Renal cortical epithelial cell (primary cell): ENCODE measurements around the gene SOX1. TPM values are rescaled to one million over a fixed set of nuclear protein-coding genes. Genes with fewer than 3 reads are reported as not detected.

Experiments
- DNase-seq: peaks from one replicate; pipeline ENCODE4 v3.0.0-alpha.2; 2011; ENCODE audit warnings: low read depth
- total RNA-seq: library from RNA; depleted of rRNA; stranded (reverse); fragments of >200 nt; gene quantifications from 2 replicates; pipeline ENCODE4 v1.2.3, GENCODE V29; 2014

SOX1 gene
- total RNA-seq, 1 donor from 2014 or later, result not detected

DNA sequence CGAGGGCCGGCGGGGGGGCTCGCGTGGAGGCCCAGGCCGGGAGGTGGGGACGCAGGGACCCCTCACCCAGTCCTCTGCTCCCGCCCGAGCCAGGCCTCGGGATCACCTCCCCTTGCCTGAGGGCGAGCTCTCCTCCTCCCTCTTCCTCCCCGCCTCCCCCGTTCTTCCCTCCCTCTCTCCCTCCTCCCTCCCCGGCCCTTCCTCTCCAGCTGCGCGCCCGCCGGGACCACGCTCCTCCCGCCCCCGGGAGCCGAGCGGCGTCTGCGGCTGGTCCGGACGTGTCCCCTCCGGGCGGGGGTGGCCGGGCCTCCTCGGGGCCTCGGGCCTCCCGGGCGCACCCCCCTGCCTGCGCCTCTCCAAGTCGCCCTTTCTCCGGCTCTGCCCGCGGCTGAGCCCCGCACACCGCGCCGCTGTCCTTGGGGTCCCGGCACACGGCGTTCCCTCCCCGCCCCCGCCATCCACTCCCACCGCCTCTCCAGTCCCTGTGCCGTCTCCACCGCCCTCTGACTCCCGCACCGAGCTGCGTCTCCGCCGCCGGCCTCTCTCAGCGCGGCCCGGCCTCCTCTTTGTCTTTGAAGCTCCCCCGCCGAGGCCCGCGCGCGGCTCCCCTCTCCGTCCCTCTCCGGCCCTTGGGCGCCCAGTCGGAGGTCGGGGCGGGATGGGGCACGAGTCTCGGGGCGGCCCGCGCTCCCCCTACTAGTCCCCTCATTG lies 5.7 kb downstream of the SOX1 start:
- DNase-seq, result no peak

DNA sequence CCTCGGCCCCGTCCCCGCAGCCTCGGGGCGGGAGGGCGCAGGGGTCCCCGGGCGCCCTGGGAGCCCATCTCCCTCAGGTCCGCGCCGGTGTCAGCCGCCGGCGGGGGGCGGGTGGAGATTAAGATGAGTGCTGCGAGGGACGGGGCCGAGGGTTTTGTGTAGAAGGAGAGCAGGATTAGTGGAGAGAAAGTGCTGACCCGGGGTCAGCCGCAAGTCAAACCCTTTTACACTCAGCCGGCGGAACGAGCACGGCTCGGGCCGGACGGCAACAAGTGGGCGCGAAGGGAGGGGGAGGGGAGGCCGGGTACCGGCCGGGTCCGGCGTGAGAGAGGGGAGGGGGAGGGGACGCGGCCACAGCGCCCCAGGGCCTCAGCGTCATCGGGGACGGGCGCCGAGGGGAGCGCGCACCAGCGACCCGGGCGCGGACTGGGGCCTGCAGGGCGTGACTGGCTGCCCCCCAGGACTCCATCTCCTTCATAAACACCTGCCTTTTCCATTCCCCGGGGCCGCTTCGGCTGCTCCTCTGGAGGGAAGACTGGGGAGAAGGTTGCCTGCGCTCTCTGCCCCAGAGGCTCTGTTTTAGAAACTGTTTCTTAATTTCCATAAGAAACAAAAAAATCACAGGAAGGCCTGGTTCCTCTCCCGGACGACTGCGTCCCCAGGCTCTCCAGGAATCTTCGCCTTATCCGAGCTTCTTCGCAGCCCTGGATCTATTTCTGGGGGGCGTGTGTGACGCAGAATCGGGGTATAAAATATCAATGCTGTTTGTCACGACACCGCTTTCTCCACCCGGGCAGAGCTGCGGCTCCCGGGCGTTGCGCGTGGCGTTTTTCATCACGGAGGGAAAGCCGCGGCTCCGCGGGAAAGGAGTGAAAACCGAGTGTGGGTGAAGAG lies 6.5 kb downstream of the SOX1 start:
- no peak for DNase-seq

DNA sequence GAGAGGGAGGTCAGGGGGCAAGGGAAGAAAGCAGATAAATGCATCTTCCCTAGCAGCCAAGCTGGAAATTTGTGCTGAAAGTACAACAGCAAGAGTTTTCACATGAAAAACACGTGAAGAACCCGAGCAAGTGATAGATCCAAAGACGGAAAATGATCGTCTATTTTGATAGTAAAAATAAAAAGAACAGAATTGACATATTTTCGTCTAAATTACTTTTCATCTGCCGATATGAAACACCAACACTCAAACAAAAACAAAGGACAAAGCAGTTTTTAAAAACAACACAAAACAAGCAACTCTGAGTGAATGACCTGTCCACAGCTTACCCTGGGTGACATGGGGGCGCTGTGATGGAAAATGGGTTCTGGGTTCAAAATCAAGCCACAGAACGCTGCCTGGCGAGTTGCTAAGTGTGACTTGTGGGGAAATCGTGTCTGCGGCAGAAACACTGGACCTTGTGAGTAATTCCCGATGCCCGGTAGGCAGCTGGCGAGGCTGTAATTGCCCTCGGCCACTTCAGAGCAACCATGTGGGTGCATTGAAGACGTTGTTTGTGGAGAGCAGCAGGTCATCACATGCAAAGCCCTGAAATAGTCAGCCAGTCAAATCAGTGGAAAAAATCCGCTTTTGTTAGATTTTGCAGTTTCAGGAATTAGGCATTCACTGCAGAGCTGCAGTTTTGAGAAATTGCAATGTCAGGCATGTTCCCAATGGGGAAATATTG lies 7.4 kb downstream of the SOX1 start:
- DNase-seq, result no peak

DNA sequence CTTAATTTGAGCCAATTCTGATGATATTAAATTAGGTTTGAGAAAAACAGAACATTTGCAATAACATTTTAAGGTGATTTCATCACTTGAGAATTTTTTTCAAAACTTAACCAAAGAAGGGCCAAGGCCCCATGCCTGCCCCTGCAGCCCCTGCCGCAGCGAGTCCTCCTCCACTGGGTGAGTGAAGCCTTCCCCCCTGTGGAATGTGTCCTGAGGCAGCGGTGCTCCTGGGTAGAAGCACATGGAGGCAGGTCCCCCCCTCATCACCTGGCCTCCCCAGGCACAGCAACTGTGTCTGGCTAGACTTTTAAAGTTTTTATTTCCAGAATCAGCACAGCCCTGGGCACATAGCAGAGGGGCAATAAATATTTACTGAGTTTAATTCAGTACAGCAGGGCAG lies 10.8 kb downstream of the SOX1 start:
- no peak for DNase-seq

DNA sequence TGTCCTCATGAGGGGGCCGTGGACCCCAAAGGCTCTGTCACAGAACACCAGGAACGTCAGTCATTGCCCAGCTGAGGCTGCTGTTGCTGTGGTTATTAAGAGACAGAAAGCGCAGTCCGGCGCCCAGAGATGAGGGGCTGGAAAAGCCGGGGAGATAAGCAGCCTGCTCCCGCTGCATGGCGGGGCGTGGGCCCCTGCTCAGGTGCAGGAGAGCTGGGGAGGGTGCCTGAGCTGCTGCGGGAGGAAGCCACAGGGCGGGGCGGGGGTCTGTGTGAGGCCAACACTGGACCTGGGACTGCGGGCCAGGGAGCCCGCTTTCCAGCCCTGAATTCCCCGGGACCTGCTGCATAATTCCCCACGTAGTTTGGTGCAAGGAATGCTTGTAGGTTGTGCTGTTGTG lies 11.3 kb downstream of the SOX1 start:
- no peak for DNase-seq

DNA sequence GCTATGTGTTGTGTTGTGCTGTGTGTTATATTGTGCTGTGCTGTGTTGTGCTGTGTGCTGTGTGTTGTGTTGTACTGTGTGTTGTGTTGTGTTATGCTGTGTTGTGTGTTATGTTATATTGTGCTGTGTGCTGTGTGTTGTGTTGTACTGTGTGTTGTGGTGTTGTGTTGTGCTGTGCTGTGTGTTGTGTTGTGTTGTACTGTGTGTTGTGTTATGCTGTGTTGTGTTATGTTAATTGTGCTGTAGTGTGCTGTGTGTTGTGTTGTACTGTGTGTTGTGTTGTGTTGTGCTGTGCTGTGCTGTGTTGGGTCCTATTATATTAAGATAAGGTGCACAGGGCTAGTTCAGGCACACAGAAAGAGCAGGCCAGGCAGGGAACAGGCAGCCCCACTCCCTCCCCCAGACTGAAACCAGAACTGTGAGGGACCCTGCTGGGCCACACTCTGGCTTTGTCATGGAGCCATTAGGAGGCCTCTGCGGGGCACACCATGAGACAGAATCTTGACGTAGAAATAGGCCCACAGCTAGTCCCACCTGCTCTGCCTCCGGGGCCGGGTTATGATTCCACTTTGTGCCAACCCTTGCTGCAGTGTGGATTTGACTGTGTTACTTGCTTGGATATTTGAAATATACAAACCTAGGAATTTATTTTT lies 12.1 kb downstream of the SOX1 start:
- no peak for DNase-seq

DNA sequence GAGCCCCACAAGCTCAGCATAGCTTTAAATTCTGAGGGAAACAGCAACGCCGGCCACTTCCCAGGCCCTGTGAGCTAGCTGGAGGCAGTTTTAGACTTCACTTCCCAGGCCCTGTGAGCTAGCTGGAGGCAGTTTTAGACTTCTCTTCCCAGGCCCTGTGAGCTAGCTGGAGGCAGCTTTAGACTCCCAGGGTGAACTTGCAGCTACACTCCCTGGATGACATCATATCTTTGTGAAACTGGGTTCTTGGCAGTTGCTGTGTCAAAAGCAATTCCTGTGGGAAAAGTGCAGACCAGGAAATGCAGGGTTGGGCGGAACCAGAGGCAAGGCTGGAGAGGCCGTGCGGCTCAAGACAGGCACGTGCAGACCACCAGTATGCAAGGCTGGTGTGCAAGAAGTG lies 12.7 kb downstream of the SOX1 start:
- no peak for DNase-seq

DNA sequence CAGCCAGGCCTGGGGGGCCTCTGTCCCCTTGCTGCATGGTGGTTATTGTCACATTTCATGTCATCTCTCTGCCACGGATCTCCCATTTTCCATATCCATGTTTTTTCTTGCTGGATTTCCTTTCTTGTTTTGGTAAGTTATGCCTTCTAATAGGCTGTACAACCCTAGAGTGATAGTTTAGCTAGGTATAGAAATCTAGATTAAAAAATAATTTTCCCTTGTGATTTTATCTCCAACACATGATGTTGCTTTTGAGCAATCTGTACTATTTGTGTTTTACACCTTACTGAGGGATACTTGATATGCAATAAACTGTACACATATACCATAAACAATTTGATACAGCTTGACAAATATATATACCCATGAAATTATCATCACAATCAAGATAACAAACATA lies 17.0 kb downstream of the SOX1 start:
- DNase-seq, result no peak

DNA sequence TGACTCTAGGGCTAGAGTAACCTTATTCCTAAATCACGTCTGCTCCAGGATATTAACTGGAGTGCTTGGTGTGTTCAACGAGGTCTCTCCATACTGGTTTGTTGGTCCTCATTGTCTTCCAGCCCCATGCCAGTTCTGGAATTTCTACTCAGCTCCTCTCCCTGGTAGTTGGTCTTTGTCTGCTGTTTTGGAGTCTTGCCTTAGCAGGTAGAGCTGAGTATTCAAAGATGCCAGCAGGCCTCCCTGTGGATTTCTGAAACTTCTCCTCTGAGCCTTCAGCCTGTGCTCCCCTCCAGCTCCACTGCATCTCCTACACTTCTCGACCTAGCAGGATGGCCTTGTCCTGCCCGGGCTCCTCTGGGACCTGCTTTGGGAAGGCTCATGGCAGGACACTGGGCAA lies 25.5 kb downstream of the SOX1 start:
- no peak for DNase-seq

DNA sequence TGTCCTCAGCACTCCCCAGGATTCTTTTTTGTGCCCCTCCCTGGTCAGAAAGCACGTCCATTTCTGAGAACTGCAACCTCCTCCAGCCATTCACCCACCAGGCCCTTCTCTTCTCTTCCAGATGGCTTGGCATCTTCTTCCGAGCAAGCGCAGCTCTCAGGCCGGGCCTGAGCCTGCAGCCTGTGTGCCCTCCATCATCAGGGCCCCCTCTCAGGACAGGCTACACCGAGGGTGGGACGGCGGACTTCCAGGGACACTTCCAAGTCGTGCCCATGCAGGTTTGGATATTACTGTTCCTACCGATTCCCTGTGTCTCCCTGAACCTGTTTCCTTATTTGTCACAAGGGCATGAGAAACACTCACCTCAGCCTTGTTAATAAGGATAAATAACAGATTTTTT lies 28.4 kb downstream of the SOX1 start:
- no peak for DNase-seq

DNA sequence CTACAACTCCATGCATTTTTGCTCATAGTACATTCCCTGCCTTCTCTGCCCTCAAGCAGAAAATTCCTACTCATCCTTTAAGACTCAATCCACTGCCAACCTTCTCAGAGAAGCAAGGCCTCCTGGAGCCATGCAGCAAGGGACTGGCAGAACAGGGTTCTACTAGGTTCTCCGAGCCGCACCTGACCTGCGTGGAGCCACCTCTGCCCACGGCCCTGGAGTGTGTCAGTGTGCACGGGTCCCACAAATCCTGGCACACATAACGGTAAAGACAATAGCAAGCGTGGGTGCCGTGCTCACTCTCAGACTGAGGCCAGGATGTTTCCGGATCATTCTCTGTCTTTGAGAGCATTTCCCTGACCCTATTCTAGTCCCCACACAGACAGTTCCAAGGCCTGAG lies 30.0 kb downstream of the SOX1 start:
- no peak for DNase-seq

DNA sequence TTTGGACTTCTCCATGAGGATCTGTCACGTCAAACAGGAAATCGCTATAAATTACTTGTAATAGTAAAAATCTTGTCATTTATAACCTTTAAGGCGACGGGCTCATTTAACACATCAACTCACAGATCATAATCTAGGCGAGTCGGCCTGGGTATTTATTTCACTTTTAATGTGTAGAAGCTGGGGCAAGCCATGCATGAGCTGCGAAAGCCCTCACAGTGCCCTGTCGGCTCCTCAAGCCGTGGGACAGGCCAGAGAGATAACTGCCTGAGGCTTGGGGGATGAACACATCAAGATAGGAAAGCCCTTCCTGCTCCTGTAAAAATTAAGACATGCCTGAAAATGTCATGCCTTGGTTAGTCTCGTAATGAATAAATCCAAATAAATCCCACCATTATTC lies 30.8 kb downstream of the SOX1 start:
- DNase-seq, result no peak

DNA sequence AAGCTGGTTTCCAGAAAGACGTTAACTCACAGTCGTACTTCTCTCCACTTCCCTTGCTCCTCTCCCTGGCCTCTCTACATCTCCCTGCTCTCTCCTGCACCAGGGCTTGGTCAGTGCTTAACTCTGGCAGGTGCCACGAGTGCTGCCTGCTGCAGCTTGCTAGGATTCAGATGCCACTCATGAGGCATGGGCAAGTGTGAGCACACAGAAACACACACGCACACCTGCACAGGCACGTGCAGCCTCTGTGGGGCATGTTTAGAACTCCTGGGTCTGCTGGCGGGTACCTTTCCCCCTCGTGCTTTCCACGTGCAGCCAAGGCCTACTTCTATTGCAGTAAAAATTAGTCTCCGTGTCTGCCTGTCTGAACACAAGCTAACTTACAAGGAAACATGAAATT lies 31.8 kb downstream of the SOX1 start:
- no peak for DNase-seq

DNA sequence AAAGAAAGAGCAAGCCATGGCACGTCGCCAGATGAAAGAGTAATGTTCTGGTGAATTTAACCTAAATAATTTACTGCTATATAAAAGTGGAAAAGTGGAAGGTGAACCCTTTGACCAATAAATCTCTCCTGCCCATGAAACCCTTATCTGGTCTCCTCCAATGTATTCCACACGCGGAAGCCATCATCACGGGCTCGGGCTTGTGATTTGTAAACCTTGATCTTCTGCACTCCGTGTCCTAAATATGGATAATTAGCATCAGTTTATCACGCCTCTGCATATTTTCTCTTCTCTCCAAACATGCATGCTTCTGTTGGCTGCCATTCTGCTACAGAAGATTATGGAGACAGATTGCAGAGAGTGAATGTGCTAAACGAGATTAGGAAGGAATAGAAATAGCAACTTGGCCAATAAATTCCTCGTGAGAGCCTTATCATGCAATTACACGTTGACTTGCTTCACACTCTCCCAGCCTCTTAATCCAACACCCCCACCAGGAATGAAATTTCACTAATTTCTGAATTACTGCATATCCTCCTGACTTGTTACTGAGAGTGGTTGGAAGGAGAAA lies 34.5 kb downstream of the SOX1 start:
- DNase-seq, result no peak

DNA sequence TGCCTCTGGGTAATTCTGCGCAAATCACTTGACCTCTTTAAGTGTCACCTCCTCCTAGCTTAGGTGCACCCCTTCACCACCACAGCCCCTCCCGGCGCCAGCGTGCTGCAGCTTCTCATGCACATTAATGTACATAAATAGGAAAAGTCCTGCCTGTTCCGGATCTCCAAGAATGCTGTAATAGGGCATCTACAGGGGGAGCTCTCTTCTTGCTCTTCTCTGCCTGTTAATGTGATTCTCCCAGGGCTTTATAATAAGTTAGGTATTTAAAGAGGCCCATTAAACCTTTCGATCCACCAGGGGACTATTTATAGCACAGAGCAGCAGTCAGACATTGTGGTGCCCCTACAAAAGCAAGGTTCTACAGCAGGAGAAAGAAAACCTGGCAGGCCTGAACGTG lies 35.3 kb downstream of the SOX1 start:
- no peak for DNase-seq

DNA sequence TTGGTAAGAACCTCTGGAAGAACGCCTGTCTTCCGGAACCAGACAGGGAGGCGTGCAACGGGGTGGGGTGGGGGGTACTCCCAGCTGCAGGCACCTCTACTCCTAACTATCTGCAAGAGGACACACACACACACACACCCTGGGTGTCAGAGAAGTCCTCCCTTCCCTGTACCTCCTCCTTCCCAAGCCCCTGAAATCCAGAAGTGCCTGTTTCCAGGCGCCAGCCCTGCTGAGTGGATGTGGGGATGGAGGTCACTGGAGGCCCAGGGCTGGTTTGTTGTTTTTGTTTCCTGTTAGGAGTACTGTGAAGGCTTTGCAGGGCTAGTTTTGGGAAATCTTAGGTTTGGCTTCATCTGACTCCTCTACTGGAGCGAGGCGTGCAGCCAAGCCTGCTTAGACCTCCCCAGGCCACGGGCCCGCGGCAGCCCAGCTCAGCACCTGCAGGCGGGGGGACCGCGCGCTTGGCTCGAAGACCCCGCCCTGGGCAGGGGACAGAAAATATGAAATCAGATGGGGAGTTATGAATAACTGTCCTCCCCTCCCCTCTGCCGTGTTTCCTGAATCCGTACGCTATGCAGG lies 36.4 kb downstream of the SOX1 start:
- no peak for DNase-seq

DNA sequence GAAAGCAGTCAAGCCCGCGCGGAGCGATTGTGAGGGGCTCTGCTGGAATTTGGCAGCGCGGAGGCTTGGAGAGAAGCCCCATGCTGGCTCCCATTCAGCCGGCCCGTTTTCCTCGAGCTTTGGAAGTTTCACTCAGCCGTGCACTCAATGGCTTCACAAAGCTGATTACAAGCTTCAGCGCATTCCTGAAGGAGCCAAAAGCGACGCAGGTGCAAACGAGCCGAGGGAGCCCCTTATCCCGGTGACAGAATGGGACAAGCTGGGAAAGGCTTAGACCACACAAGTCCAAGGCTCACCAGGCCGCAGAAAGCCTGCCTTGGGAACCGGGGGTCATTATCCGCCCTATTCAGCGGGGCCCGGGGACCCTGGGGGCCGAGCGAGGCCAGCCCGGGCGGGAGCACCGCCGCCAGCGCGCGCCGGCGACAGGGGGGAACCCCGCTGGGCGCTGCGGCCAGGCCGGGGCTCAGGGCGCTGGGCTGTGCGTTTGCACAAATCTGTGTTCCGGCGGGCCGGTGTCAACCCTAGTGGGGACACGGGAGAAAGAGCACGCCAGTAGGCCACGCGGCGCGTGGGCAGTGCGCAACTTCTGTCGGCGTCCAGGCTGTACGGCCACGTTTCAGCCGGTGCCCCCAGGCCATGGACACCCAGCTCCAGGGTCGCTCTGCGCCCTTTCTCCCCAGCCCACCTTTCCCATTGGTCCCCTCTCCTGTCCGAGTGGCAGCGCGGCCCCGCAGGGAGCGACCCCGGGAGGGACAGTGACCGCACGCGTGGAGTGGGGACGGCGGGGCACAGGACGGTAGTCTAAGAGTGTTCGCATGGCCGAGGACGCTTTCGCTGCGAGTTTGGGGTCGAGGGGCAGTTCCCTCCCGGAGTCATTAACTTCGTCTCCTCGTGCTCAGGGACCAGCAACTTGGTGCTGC lies 37.3 kb downstream of the SOX1 start:
- DNase-seq, result no peak

DNA sequence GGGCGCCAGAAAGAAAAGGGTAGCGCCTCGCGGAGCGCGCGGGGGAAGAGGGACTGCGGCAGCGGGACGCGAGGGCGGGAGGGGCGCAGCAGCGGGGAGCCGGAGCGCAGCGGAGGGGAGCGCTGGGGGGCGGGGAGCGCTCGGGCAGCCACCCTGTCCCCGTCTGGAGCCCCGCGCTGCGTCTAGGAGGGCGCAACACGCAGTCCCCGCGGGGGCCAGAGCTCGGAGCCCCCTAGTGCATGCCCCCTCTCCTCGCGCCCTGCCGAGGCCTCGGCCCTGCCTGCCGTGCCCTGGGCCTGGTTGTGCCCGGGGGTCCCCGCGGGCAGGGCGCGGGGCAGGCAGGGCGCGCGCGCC lies 37.9 kb downstream of the SOX1 start:
- no peak for DNase-seq

DNA sequence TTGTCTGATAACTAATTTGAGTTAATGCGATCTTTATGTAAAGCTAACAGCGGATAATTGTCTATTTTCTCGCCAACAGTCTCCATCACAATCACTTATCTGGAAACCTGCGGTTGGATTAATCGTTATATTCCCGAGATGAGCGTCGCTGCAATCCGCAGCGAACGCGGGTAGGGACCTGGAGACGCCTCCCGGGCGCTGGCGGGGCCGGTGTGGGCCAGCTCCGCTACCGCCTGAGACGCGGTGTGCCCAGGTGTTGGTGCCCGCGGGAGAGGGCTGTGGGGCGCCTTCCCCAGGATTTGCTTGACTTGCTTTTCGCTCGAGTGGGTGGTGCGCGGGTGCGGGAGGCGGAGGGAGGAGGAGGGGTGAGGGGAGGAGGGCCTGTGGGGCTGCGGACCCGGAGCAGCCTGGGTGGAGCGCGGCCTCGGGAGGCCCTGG lies 38.3 kb downstream of the SOX1 start:
- no peak for DNase-seq

DNA sequence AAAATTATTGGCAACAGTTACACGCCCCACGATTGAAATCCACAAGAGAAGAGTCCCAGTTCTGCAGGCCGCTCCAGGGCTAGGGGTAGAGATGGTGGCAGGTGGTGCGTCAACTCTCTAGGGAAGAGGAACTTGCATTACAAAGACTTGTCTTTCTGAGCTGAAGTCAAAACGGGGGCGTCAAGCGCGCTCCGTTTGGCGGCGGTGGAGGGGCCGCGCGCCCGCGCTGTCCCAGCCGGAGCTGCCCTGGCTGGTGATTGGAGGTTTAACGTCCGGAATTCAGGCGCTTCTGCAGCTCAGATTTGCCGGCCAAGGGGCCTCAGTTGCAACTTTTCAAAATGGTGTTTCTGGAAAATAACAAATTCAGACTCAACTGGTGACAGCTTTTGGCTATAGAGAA lies 38.9 kb downstream of the SOX1 start:
- DNase-seq, result no peak
